HEK293 (cell line): Measurements from ENCODE around the gene NUDT11.

Experiments
- YY1 ChIP-seq: fragments of 450-650 bp; formaldehyde crosslinking; IDR thresholded peaks from 2 replicates; pipeline ENCODE4 v1.5.1; 2018; ENCODE audit warnings: missing biosample characterization, missing genetic modification characterization
- ZFP37 ChIP-seq: fragments of 450-650 bp; formaldehyde crosslinking; IDR thresholded peaks from 2 replicates; pipeline ENCODE4 v1.5.1; 2016; ENCODE audit warnings: missing biosample characterization, missing genetic modification characterization
- ZIC2 ChIP-seq: fragments of 450-650 bp; formaldehyde crosslinking; IDR thresholded peaks from 2 replicates; pipeline ENCODE4 v1.5.1; 2016; ENCODE audit warnings: missing biosample characterization, missing genetic modification characterization
- ZNF555 ChIP-seq: fragments of 450-650 bp; formaldehyde crosslinking; conservative IDR thresholded peaks from 2 replicates; pipeline ENCODE4 v1.5.1; 2017; ENCODE audit warnings: missing biosample characterization, mild to moderate bottlenecking, missing genetic modification characterization, inconsistent platforms
- TF ChIP-seq, protein P1 (sequence below): fragments of 450-650 bp; formaldehyde crosslinking; IDR thresholded peaks from 2 replicates; pipeline ENCODE4 v1.5.1; 2017; ENCODE audit warnings: missing biosample characterization, missing genetic modification characterization
- TF ChIP-seq, protein P2 (sequence below): fragments of 450-650 bp; formaldehyde crosslinking; IDR thresholded peaks from 2 replicates; pipeline ENCODE4 v1.5.1; 2016; ENCODE audit warnings: missing biosample characterization, missing genetic modification characterization

DNA sequence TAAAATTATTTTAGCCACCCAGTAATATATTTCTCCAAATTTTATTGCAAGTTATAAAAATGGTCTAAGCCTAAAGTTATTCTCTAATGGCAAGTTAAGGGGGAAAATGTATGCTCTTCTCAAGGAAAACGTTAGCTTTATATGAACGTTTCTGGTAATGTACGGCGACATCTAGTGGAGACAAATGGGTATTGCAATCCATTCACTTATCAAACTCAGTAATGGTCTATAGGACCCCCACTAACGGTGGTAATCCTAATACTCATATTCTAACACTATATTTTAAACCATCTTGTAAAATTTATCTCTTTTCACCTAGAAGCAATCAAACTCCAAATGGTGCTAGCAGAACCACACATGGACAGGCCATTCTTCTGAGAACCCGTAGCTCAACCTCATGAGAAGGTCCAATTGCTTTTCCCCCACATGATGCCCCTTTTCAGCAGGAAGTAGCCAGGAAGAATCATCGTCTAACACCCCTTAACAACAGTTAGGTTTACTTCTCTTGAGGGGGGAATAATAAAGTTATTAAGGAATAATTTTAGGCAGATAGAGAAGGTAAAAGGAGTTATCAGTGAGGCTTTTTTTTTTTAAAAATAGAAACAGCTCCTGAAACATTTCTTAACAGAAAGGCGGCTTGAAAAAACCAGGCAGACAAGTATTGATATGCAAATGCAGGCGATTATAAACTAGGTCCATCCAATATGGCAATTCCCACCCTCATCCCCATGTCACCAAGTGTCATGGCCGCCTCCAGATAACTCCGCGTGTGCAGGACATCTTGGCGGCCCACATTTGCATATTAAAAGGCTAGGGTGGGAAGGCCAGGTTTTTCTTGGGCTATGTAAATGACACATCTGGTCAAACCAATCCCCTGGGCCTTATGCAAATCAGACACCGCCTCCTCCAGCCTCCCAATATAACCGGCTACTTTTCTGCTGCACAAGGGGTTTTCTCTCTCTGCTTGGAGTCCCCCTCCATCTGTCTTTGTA lies 35.0 kb downstream of the NUDT11 start:
- TF ChIP-seq, protein P1, sequence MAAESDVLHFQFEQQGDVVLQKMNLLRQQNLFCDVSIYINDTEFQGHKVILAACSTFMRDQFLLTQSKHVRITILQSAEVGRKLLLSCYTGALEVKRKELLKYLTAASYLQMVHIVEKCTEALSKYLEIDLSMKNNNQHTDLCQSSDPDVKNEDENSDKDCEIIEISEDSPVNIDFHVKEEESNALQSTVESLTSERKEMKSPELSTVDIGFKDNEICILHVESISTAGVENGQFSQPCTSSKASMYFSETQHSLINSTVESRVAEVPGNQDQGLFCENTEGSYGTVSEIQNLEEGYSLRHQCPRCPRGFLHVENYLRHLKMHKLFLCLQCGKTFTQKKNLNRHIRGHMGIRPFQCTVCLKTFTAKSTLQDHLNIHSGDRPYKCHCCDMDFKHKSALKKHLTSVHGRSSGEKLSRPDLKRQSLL, result no peak
- TF ChIP-seq ZFP37 (tag by site-specific recombination) (no peak), YY1 (tag by site-specific recombination) (no peak), ZNF555 (no peak), ZIC2 (no peak)
- TF ChIP-seq, protein P2, sequence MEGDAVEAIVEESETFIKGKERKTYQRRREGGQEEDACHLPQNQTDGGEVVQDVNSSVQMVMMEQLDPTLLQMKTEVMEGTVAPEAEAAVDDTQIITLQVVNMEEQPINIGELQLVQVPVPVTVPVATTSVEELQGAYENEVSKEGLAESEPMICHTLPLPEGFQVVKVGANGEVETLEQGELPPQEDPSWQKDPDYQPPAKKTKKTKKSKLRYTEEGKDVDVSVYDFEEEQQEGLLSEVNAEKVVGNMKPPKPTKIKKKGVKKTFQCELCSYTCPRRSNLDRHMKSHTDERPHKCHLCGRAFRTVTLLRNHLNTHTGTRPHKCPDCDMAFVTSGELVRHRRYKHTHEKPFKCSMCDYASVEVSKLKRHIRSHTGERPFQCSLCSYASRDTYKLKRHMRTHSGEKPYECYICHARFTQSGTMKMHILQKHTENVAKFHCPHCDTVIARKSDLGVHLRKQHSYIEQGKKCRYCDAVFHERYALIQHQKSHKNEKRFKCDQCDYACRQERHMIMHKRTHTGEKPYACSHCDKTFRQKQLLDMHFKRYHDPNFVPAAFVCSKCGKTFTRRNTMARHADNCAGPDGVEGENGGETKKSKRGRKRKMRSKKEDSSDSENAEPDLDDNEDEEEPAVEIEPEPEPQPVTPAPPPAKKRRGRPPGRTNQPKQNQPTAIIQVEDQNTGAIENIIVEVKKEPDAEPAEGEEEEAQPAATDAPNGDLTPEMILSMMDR (tag by site-specific recombination), result no peak
